T-cell (primary cell): ENCODE data around the gene SNRNP70. TPM values are rescaled to one million over a fixed set of nuclear protein-coding genes. Genes with fewer than 3 reads are reported as not detected.
"Not testable (repeated sequence)": the region's sequence is repeated elsewhere in the genome, so short reads cannot be mapped to it uniquely, and the experiment has no call there.

ENCODE experiments used
- ATAC-seq, 4 experiments: fragments of 200-7000 bp in 3 of 4; fragments of 150-1000 bp in 1 of 4; cut with Tn5 transposase; replicated peaks in 1 of 4; 1 replicate in 3 of 4; 2 replicates in 1 of 4; pipeline ENCODE4 v1.10.0; 2021; ENCODE audit warnings: moderate library complexity in 3 of 4, mild to moderate bottlenecking in 2 of 4, moderate number of reproducible peaks in 1 of 4
- CTCF ChIA-PET, 2 donors: fragments of 300-600 bp; sonication (Branson Sonifier 250); formaldehyde crosslinking; loops; one replicate each; lab custom pipeline; 2022; ENCODE audit warnings: antibody characterized with exemption in 2 of 2; lab: Charles Lee
- POLR2A ChIA-PET, 2 donors: fragments of 300-600 bp; sonication (Branson Sonifier 250); formaldehyde crosslinking; loops; one replicate each; lab custom pipeline; 2022; ENCODE audit warnings: antibody characterized with exemption in 2 of 2; lab: Charles Lee
- DNase-seq, 35 experiments: peaks; one replicate each; pipeline versions ENCODE4 v3.0.0 to v3.0.0-alpha.2; 2013 to 2023
- H3K27ac ChIP-seq: one replicate; pipeline ENCODE4 v1.5.1; 2013; ENCODE audit warnings: low read length
- H3K27me3 ChIP-seq, 2 experiments: replicated peaks in 1 of 2; 1 replicate in 1 of 2; 2 replicates in 1 of 2; pipeline versions ENCODE4 v1.6.1 to v1.7.0; 2013; ENCODE audit warnings: low read length in 1 of 2, mixed read lengths in 1 of 2; ENCODE audit not compliant: control insufficient read depth in 2 of 2, insufficient read depth in 2 of 2; ENCODE audit errors: extremely low read depth in 1 of 2
- H3K36me3 ChIP-seq, 2 donors: 1 replicate in 1 of 2; 2 replicates in 1 of 2; pipeline versions ENCODE4 v1.6.1 to v1.7.0; 2013; ENCODE audit warnings: low read length in 1 of 2; ENCODE audit not compliant: control insufficient read depth in 2 of 2, insufficient read depth in 1 of 2; ENCODE audit errors: extremely low read depth in 1 of 2
- H3K4me1 ChIP-seq, 2 experiments: 1 replicate in 1 of 2; 2 replicates in 1 of 2; pipeline versions ENCODE4 v1.6.1 to v1.7.0; 2013; ENCODE audit warnings: low read length in 2 of 2, mixed read lengths in 1 of 2; ENCODE audit not compliant: insufficient read depth in 2 of 2, control insufficient read depth in 1 of 2; ENCODE audit errors: extremely low read depth in 1 of 2
- H3K4me3 ChIP-seq, 2 donors: 1 replicate in 1 of 2; 2 replicates in 1 of 2; pipeline versions ENCODE4 v1.5.1 to v1.7.0; 2013; ENCODE audit warnings: mild to moderate bottlenecking in 2 of 2, low read length in 1 of 2, moderate library complexity in 1 of 2; ENCODE audit not compliant: control insufficient read depth in 1 of 2; ENCODE audit errors: extremely low read depth in 1 of 2
- H3K9me3 ChIP-seq: 2 replicates; pipeline ENCODE4 v1.7.0; 2013
- H3K27ac Mint-ChIP-seq, 2 donors: one replicate each; pipeline ENCODE4 v1.8.0; 2020 to 2021; ENCODE audit warnings: mild to moderate bottlenecking in 2 of 2, mixed read lengths in 2 of 2
- H3K27me3 Mint-ChIP-seq, 2 donors: one replicate each; pipeline ENCODE4 v1.8.0; 2021 to 2022; ENCODE audit warnings: mixed read lengths in 2 of 2
- H3K36me3 Mint-ChIP-seq: one replicate; pipeline ENCODE4 v1.8.0; 2021; ENCODE audit warnings: mixed read lengths
- H3K4me1 Mint-ChIP-seq, 3 donors: one replicate each; pipeline ENCODE4 v1.8.0; 2020 to 2022; ENCODE audit warnings: mixed read lengths in 3 of 3, mild to moderate bottlenecking in 1 of 3
- H3K4me3 Mint-ChIP-seq, 3 donors: one replicate each; pipeline ENCODE4 v1.8.0; 2020 to 2022; ENCODE audit warnings: mild to moderate bottlenecking in 3 of 3, mixed read lengths in 3 of 3, moderate library complexity in 3 of 3
- H3K9me3 Mint-ChIP-seq, 3 donors: one replicate each; pipeline ENCODE4 v1.8.0; 2020 to 2022; ENCODE audit warnings: mixed read lengths in 3 of 3
- WGBS: methylation state at CpG from one replicate; pipeline ENCODE4 v1.1.5; 2013; ENCODE audit warnings: missing lambda C conversion rate; ENCODE audit not compliant: insufficient coverage; 5-methylcytosine and 5-hydroxymethylcytosine counted together
- total RNA-seq, 35 experiments: library from RNA in 6 of 35; stranded (reverse) in 6 of 35; fragments of 120-200 nt in 1 of 35; gene quantifications; one replicate each; pipeline versions ENCODE4 v1.2.1 to v1.2.4 and lab custom pipeline; 2013 to 2026

Gene SNRNP70, protein sequence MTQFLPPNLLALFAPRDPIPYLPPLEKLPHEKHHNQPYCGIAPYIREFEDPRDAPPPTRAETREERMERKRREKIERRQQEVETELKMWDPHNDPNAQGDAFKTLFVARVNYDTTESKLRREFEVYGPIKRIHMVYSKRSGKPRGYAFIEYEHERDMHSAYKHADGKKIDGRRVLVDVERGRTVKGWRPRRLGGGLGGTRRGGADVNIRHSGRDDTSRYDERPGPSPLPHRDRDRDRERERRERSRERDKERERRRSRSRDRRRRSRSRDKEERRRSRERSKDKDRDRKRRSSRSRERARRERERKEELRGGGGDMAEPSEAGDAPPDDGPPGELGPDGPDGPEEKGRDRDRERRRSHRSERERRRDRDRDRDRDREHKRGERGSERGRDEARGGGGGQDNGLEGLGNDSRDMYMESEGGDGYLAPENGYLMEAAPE
- total RNA-seq (100 to 1,000 TPM; 406 to 704 (median 645) TPM), total RNA-seq (lab: John Stamatoyannopoulos, UW) (299 to 1,022 (median 495) reads per million in 29 experiments)
- 176 TPM for total RNA-seq (2013)

DNA sequence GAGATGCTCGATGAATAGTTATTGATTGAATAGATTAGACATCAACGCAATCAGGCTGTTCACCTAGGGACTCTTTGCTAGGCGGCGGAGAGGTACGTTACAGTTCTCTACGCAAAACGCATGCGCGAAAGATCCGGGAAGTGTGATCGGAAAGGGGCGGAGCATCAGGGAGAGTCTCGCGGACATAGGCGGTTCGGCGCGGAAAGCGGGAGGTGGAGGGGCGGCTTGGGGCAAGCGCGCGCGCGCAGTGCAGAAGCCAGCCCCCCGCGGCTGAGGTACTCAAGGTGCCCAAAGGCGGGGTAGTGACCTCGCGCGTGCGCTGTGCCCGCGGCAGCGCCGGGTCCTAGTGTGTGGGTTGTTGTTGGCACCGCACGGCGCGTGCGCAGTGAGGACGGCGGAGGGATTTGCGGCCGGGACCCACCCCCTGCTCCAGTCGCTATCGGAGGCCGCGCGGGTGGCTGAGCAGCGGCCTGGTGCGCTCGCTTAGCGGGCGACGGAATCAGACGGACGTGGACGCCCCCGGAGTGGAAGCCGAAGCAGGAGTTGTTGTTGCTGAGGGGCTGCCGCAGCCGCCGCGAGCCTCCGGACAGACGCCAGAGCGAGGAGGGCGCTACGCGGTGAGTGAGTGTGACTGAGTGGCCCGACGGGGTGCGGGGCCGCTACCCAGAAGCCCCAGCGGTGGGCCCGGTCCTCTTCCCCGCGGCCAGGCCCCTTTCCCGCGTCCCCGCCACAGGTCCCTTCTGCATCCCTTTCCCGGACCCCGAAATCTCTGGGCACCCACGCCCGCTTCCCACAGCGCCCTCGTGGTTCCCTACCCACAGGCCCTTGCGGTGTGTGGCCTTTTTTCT, at the start of gene SNRNP70:
Gene SNRNP70, plus strand, starts transcription at position 432 of the 848 bp plus-strand sequence. CDS start 964 bp downstream, outside the sequence.
- peak within 1 kb of the TSS; percentile 68 for H3K27ac ChIP-seq
- peaks cover 34 to 46% (median 42%) of the 10 kb centered on the region in 3 donors for H3K4me1 Mint-ChIP-seq
- under 1% methylated on average over 82 of the region's 89 CpGs for WGBS
- peak within 1 kb of the TSS; percentile 63 to 95 for H3K4me3 ChIP-seq
- peaks cover 17% of the 10 kb centered on the region for H3K36me3 Mint-ChIP-seq
- H3K27ac Mint-ChIP-seq = peak within 1 kb of the TSS; percentile 86 to 94
- H3K27me3 Mint-ChIP-seq = peaks cover 0 to 5% of the 10 kb centered on the region in 2 donors
- peak; percentile 96 to 100 (median 99) for DNase-seq
- peak; percentile 93 to 96 (median 94) for ATAC-seq
- H3K9me3 ChIP-seq = no peaks in the 10 kb centered on the region
- ChIA-PET POLR2A (no interaction called here), CTCF (no interaction called here)
- peaks cover 0 to 7% of the 10 kb centered on the region in 2 experiments for H3K27me3 ChIP-seq
- H3K4me3 Mint-ChIP-seq = peak within 1 kb of the TSS; percentile 92 to 98 (median 96)
- H3K4me1 ChIP-seq = peaks cover 9 to 39% of the 10 kb centered on the region in 2 experiments
- H3K36me3 ChIP-seq = peaks cover 5 to 23% of the 10 kb centered on the region in 2 donors
- no peaks in the 10 kb centered on the region for H3K9me3 Mint-ChIP-seq

- H3K27ac ChIP-seq, H3K4me3 ChIP-seq, H3K36me3 ChIP-seq, H3K4me3 Mint-ChIP-seq, H3K9me3 ChIP-seq, CTCF ChIA-PET, H3K27me3 Mint-ChIP-seq, ATAC-seq, H3K36me3 Mint-ChIP-seq, H3K27ac Mint-ChIP-seq, H3K4me1 Mint-ChIP-seq, H3K27me3 ChIP-seq, POLR2A ChIA-PET, H3K4me1 ChIP-seq, H3K9me3 Mint-ChIP-seq: not testable (repeated sequence)
- DNase-seq = peak in 10 of 35 experiments; percentile 12 to 50 (median 30)
- whole genome bisulfite sequencing = 29% methylated on average over 4 of the region's 18 CpGs
These were observed 48.4 kb upstream of the SNRNP70 start, which contains the start of gene CGB1 for GRCh38 chr19:49036815-49037214. Gene CGB1 (minus strand): TSS chr19:49036895. CDS start chr19:49036711, 184 bp downstream.

GRCh38 chr19:49038111-49038510, 47.1 kb upstream of the SNRNP70 start:
- H3K4me3 ChIP-seq, H3K36me3 Mint-ChIP-seq, H3K9me3 Mint-ChIP-seq, H3K9me3 ChIP-seq, H3K27ac Mint-ChIP-seq, H3K4me1 ChIP-seq, H3K4me1 Mint-ChIP-seq, H3K27me3 ChIP-seq, CTCF ChIA-PET, POLR2A ChIA-PET, H3K27ac ChIP-seq, H3K36me3 ChIP-seq, H3K27me3 Mint-ChIP-seq, H3K4me3 Mint-ChIP-seq, ATAC-seq, DNase-seq: not testable (repeated sequence)
- WGBS = no CpG with 5 or more reads among the region's 8 CpGs

DNA sequence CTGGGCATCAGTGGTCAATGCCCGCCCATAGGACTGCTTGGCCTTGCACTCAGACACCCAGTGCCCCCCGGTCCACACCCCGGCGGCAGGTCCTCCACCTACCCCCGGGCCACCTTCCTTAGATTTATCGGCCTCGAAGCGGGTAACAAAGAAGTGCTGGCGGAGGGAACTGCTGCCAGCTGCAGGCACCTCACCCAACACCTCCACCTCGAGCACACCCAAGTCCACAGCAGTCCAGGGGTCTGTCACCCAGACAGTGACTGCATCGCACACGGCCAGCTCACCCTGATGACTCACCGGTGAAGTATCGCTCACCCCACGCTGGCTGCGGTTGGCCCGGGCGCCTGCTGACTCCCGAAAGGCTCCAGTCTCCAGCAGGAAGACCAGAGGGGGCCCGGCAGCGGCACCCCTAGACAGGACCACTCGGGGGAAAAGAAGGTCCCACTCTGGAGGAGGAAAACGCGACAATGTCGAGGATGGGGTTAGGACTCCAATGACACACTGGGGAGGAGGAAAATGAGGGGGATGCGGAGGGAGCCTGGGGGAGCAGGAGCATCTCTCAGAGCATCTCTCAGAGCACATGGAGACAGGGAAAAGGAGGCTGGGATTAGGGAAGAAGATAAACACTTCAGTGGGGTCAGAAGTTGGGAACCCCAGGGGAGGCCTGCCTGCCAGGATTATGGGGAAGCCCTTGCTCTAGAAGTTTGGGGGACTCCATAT, 46.5 kb upstream of the SNRNP70 start:
- not testable (repeated sequence) for ATAC-seq

DNA sequence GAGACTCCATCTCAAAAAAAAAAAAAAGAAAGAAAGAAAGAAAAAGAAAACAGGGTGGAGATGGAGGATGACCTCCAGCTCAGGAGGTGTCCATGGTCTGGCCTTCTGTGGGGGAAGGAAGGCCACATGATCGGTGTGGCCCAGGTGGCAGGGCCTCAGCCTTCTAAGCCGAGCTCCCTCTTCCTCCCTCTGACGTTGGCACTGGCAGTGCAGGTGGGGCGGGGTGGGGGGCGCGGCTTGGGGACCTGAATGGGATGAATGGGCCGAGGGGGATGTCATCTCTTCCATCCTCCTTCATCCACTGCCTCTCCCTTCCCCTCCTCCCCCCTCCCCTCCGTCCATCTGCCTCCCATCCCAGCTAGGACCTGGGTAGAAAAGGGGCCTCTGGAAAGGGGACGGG, 45.5 kb upstream of the SNRNP70 start:
- no CpG with 5 or more reads among the region's 9 CpGs for WGBS
- not testable (repeated sequence) for H3K27ac Mint-ChIP-seq

More for the DNA sequence above, 46.5 kb upstream of the SNRNP70 start:
- H3K9me3 Mint-ChIP-seq, H3K27me3 Mint-ChIP-seq, H3K36me3 ChIP-seq, H3K4me1 ChIP-seq, H3K27ac Mint-ChIP-seq, H3K27me3 ChIP-seq, DNase-seq, POLR2A ChIA-PET, CTCF ChIA-PET, H3K4me3 ChIP-seq, H3K4me1 Mint-ChIP-seq, H3K4me3 Mint-ChIP-seq, H3K9me3 ChIP-seq, H3K27ac ChIP-seq, H3K36me3 Mint-ChIP-seq: not testable (repeated sequence)
- WGBS = 84% methylated on average over 9 of the region's 26 CpGs

GRCh38 chr19:49042177-49042576, 43.1 kb upstream of the SNRNP70 start:
- 79% methylated on average over 14 of the region's 17 CpGs for WGBS

More for the DNA sequence above, 45.5 kb upstream of the SNRNP70 start:
- H3K9me3 Mint-ChIP-seq, ATAC-seq, H3K4me3 Mint-ChIP-seq, H3K4me1 ChIP-seq, H3K27ac ChIP-seq, H3K4me3 ChIP-seq, H3K27me3 Mint-ChIP-seq, H3K36me3 ChIP-seq, POLR2A ChIA-PET, H3K4me1 Mint-ChIP-seq, DNase-seq, H3K36me3 Mint-ChIP-seq, H3K9me3 ChIP-seq, H3K27me3 ChIP-seq: not testable (repeated sequence)
- CTCF ChIA-PET = interaction anchor here (0.6 to 0.7 kb wide), 2 partner anchors 91 to 403 kb away, joined by 3 to 4 read pairs; no protein-coding TSS in a partner anchor

More at GRCh38 chr19:49042177-49042576, 43.1 kb upstream of the SNRNP70 start:
- no peak for ATAC-seq
- Mint-ChIP-seq H3K9me3 (no peaks in the 10 kb centered on the region), H3K4me1 (no peaks in the 10 kb centered on the region), H3K27ac (no peak overlapping the region), H3K27me3 (no peaks in the 10 kb centered on the region), H3K4me3 (no peak overlapping the region), H3K36me3 (no peaks in the 10 kb centered on the region)
- Histone ChIP-seq H3K4me3 (no peak overlapping the region), H3K27ac (no peak overlapping the region), H3K4me1 (no peaks in the 10 kb centered on the region), H3K9me3 (no peaks in the 10 kb centered on the region), H3K27me3 (peaks cover 0 to 3% of the 10 kb centered on the region in 2 experiments), H3K36me3 (no peaks in the 10 kb centered on the region)
- ChIA-PET POLR2A (no interaction called here), CTCF (no interaction called here)
- DNase-seq = no peak
